Measurements from ENCODE around the gene UBE2D4.
"Not testable (repeated sequence)": the region's sequence is repeated elsewhere in the genome, so short reads cannot be mapped to it uniquely, and the experiment has no call there.

The UBE2D4 gene

DNA sequence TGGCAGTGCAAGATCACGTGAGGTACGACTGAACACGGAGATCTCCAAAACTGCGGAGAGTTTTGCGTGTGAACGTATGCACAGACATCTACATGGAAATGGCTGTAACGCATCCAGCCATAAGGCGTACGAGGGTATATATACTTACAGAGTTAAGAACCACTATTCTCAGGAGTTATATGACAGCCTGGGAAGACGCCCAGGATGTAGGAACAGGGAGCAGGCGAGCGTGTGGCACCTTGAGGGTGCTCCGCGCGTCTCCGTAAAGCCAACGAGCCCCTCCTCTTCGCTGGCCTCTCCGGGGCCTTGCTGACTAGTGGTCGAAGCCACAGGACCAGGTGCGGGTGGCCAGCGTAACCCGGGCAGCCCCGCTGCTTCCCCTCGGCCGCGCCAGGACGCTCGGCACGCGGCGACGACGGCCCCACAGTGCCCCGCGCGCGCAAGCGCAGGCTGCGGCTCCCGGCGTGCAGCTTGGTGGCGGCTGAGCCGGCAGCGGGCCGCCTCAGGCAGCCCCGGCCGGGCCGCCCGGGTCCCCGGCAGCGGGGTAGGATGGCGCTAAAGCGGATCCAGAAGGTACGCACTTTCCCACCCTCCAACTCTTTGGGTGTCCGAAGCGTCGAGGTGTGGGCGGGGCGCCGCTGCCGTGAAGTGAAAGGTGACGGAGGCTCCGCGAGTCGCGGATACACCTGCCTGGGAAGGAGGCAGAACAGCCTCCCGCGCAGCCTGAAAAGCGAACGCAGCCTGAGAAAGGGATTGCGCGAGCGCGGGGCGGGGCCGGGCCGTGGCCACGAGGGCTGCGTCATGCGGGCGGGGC lies at the start of gene UBE2D4:
TSS of gene UBE2D4 (plus strand) at position 453 of the 814 bp plus-strand sequence. CDS start at position 550, 97 bp downstream.
- DNase-seq (ENCODE audit: low spot score): peak; percentile 96

DNA sequence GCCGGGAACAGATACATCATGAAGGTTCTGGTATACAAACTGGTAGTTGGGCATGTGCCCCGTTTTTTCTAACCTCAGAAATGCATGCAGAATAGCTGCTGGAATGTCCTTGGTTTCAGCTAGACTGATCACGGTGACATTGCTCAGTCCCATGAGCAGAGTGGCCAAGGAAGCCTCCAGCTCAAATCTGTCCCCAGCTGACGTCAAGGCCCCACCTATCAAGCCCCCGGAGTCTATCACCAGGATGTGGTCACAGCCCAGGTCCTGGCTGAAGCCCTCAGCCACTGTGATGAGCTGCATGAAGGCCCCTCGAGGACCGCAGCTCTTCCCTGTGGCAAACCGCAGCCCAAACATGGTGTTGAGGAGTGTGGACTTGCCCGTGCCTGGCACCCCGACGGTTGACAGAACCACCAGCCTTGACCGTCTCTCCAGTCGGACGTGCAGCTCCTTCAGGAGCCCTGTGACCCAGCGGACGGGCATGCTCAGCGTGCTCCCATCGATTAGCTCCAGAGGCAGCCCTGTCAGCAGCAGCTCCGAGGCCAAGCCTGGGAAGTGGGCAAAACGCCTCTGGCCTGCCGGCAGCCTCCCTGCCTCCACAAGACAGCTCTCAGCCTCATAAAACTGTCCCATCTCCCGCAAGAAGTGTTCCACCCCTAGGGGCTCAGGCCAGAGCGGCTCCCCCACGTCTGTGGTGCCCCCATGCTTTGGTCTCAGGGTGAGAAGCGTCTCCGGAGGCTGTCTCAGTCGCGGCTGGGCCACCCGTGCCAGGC lies 49.1 kb upstream of the UBE2D4 start:
- no peak for DNase-seq (ENCODE audit: low spot score)

DNA sequence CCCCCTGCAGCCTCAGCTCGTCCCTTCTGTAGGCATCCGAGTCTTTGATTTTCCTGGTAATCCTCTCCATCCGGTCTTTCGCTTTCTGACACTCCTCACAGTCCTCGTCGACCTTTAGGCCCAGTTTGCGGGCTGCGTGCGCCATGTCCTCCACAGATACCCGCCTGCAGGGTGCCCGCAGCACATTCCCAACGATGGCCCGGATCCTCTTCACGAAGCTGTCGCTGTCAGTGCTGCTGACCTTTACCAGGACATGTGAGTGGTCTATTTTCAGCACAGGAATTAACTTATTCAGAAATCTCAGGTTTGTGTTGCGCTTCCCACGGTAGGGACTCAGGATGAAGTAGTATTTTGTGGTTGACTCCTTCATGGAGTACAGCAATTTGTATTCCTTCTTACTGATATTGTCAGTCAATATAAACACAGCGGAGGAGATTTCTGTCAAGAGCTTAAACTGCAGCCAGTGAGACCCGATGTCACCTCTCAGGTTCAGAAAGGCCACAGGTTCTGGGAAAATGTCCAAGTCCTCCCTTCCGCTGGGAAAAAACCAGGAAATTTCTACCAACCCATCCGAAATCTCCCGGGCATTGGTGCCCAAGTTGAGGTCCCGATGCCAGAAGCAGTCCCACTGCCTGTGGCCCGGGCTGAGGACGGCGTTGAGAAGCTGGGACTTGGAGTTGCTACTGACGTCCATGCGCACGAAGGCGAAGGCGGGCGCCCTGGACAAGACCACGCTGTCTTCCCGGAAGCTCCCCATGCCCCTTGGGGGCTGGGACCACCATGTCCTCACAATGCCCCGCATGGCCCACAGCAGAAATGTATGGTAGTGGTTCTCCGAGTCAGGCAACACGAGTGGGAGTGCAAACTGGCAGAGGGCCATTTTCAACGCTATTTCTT lies 48.0 kb upstream of the UBE2D4 start:
- no peak for DNase-seq (ENCODE audit: low spot score)

DNA sequence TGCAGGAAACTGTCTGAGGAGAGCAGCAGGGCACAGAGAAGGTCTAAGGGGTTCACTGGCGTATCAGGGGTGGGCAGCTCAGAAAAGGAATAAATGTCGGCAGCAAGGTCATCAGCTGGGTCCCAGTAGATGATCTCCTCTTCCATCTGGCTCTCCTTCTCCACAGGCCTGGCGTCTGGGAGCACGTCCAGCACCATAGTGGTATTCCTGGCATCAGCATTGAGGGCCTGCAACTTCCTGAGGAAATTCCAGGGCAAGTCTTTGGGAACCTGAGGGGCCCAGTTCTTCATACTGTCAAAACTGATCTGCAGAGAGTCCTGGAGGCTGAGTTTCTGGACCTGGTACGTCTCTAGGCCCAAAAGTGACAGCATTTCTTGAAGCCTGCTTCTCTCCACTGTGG lies 47.4 kb upstream of the UBE2D4 start:
- DNase-seq (ENCODE audit: low spot score): no peak

DNA sequence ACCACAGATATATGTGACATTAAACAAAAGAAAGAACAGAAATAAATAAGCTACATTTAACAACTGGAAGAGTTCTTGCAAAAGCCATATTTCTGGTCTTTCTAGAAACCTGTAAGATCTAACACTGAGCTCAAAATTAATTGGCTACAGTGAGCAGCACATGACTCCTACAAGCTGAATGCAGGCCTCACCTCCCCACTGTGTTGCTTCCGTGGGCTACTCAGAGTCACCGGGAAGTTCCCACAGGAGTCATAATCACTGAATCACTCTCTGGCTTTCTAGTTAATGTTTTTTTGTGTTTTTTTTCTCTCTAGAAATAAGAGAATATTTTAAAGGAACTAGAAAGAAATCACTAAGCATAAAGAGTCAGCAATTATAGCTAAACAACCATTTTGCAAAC lies 46.8 kb upstream of the UBE2D4 start:
- no peak for DNase-seq (ENCODE audit: low spot score)

DNA sequence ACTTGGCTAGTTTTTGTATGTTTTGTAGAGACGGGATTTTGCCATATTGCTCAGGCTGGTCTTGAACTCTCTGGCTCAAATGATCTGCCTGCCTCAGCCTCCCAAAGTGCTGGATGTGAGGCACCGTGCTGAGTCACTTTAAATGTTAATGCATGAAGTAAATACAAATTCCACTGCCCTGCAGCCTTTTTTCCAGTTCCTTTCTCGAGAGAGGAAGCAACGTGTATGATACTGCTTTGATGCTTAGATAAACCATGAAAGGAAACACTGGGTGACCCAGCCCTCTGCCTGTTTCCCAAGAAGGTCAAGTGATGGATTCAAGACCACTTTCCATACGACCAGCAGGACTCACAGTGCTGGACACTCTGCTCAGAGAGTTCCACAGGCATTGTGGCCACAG lies 45.6 kb upstream of the UBE2D4 start:
- DNase-seq (ENCODE audit: low spot score): no peak

DNA sequence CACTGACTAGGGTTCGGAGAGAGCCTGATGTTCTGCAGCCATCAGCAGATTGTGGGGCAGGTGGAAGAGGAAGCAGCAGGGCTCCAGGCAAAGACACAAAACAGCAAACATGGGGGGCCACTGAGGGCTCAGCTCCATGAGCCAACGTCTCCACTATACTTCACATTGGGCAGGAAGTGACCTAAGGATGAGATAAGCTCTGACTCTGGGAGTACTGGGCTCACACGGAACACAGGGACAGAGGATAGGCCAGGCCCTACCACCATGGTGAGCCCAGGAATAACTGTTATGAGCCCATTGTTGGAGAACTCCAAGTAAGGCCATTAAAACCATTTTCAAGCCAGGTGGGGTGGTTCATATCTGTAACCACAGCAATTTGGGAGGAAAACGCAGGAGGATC lies 42.0 kb upstream of the UBE2D4 start:
- no peak for DNase-seq (ENCODE audit: low spot score)

DNA sequence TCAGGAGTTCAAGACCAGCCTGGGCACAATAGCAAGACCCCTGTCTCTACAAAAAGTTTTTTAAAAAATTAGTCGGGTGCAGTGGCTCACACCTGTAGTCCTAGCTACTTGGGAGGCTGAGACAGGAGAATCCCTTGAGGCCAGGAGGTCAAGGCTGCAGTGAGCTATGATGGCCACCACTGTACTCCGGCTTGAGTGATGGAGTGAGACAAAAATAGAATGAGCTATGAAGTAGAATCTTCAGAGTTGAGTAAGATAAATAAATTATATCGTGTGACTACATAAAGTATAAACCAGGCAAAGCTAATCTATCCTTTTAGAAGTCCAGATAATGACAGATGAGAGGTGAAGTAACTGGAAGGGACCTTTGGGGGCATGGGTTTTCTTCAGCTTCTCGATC lies 41.6 kb upstream of the UBE2D4 start:
- no peak for DNase-seq (ENCODE audit: low spot score)

DNA sequence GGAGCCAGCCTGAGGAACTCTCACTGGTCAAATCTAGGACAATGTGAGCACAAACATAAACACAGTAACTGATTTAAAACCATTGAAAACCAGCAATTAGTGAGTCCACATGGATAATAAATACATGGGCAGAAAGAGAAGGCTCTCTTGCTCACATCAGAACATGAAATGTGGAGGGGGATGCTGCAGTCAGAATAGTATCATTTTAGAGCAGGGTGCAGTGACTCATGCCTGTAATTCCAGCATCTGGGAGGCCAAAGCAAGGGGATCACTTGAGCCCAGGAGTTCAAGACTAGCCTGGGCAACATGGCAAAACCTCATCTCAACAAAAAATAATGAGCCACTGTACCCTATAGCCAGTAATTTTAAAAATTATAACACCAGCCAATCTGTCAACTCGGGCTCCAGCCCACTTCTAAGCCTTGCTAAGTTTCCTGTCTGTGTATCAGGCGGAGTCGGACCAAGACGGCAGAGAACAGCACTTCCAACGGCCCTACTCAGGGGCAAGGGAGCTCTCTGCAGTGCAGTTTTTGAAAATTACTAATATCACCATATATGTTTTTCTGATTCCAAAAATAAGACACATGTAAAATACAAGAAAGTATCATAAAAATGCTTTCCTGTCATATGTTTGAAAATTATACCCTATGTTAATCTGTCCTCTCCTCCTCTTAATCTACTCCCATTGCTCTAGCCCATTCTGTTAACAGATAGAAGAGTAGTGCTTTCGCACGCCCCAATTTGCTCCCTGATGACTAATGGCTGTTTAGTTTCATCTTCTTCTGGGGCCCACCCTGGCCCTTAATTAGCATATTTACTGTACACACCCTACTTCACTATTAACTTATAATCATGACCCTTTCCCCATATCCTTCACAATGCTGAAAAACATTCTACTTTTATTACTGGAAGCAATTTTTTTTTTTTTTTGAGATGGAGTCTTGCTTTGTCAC lies 37.0 kb upstream of the UBE2D4 start:
- DNase-seq (ENCODE audit: low spot score): no peak

DNA sequence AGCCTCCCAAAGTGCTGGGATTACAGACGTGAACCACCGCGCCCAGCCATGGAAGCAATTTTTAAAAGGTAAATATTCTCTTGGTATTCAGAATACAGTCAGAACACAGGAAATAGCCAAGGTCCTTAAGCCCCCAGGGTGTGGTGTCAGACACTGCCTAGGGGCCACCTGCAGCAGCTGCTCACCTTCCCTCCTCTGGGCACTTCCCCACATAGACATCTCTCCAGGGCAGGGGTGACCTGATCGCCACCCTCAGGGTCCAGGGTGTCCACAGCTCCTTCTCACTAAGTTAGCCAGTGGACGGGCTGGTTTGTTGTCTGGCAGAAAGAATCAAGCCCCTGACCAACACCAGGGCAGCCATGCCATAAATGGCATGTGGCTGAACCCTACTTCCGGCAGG lies 35.8 kb upstream of the UBE2D4 start:
- DNase-seq (ENCODE audit: low spot score): no peak

DNA sequence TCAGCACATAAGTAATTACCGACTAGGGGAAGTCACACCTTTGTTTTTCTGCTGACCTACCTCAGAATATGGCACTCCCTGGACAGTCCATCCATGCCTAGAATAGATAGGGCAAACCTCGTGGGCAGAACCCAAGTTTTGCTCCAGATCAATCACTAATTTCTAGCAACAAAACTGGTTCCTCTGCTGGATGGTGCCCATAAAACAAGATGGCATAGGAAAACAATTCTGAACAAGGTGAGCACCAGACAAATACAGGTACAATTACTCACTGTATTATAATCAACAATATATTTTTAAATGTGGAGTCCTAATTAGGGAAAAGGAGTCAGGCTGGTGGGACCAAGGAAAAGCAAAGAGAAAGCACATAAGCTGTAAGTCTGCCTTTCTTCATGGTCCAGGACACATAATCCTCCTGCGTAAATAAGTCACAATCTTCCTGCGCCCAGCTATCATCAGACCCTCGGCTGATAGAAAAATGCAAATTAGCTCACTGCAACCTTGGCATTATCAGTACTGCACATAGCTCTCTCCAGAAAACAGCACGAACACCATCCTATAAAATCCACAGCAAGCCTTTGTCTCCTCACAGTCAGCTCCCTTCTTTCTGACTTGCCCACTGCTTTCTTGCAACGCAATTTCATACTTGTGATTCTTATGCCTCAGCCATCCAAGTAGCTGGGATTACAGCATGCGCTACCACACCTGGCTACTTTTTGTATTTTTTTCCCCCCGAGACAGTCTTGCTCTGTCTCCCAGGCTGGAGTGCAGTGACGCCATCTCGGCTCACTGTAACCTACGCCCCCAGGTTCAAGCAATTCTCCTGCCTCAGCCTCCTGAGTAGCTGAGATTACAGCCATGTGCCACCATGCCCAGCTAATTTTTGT lies 34.9 kb upstream of the UBE2D4 start:
- DNase-seq (ENCODE audit: low spot score): no peak

DNA sequence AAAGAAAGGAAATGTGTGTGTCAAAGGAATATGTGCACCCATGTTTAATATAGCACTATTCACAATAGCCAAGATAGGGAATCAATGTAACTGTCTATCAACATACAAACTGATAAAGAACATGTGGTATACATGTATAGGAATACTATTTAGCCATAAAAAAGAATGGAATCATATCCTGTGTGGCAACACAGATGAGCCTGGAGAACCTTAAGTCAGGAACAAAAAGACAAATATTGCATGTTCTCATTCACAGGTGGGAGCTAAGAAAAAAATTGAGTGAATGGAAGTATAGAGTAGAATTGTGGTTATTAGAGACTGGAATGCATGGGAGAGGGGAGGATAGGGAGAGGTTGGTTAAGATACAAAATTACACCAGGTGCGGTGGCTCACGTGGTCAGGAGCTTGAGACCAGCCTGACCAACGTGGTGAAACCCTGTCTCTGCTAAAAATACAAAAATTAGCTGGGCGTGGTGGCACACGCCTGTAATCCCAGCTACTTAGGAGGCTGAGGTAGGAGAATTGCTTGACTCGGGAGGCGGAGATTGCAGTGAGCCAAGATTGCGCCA lies 30.3 kb upstream of the UBE2D4 start:
- no peak for DNase-seq (ENCODE audit: low spot score)

DNA sequence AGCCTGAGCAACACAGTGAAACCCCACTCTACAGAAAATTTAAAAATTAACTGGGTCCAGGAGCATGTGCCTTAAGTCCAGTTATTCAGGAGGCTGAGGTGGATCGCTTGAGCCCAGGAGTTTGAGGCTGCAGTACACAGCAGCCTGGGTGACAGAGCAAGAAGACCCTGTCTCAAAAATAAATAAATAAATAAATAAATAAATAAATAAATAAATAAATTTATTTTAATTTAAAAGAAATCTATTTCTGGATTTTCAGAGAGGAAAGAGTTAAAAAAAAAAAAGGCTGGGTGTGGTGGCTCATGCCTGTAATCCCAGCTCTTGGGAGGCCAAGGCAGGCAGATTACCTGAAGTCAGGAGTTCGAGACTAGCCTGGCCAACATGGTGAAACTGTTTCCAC lies 27.7 kb upstream of the UBE2D4 start:
- not testable (repeated sequence) for DNase-seq (ENCODE audit: low spot score)

DNA sequence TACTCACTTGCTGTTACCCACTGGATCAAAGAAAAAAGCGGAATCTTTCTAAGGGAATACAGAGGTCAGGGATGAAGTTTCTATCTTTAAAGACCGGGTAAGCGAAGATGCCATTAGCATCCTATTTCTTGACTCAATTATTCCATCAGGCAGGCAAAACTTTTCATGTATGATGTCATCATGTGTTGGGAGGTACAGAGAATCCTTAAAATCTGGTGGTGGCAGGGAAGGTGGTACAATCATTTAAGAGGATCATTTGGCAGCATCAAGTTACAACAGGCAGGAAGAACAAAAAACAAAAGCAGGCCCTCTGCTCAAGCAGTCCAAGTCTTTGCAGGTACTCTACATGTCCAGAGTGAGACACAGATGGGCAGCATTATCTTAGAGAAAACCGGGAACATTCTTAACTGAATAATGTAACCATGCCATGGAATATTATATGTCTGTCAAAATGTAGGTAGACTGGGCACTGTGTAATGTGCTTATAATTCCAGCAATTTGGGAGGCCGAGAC lies 23.6 kb upstream of the UBE2D4 start:
- no peak for DNase-seq (ENCODE audit: low spot score)

DNA sequence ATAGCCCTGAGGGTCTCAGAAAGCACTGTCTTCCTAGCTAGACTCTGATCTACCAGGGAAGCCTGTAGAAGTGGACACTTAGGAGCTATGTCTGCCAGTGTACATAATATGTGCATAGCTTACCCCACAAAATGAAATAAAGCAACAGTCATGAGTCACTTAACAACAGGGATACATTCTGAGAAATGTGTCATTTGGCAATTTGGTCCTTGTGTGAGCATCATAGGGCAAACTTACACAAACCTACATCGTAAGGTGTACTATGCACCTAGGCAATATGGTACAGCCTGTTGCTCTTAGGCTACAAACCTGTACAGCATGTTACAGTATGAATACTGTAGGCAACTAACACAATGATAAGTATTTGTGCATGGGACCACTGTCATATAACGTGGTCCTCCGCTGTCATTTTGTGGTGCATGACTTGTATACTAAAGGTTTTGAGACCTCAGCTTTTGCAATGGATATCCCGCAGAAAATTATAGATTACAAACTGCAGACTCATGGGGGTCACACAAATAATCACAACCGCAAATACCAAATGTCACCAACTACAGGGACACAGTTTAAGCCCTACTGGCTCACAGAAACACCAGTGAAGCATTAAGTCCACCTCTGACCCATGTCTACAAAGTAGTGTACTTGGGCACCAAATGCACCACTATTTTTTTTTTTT lies 21.6 kb upstream of the UBE2D4 start:
- DNase-seq (ENCODE audit: low spot score): no peak

DNA sequence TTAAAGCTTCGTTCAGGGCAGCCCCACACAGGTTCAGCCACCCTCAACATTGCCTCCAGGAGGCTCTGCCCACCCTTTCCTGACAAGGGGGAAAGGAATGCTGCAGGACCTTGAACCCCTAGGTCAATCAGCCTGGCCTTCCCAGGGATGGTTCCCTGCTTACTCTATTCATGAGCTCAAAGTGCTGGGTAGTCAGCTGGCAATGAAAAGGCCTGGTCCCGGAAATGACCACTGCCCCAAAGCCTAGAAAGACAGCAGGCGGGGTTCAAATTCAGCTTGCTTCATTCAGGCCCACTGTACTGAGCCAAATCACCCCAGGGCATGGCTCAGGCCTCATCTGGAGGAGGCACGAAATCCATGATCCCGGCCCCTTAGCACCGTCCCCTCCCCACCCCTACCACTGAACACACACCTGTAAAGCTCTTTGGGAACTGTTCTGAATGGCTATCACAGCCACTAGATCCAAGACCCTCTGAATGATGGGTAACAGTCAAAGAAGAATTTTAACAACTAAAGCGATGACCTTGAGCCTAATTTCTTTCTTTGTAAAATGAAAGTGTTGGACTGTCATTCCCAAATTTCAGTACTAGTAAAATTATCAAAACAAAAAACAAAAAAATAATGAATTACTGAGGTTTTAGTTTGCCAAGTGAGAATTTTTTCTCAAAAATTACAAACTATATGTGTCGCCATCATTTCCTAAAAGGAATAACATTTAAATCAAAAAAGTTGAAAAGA lies 20.9 kb upstream of the UBE2D4 start:
- no peak for DNase-seq (ENCODE audit: low spot score)

DNA sequence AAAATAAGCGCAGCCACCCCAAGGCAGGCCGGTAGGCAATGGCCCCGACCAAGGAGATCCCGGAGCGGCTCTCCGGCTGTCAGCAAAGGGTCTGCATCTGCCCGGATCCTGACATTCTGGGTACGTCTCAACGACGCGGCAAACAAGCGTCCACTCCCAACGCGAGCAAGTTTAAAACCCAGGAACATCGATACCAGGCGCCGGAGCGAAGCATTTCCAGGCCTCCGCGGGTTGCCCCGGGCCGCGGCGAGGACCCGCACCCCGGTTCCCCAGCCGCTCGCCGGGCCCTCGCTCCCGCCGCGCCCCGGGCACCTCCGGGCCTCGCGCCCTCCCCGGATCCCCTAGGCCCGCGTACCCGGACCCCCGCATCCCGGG lies 20.3 kb upstream of the UBE2D4 start:
- peak; percentile 84 for DNase-seq (ENCODE audit: low spot score)

DNA sequence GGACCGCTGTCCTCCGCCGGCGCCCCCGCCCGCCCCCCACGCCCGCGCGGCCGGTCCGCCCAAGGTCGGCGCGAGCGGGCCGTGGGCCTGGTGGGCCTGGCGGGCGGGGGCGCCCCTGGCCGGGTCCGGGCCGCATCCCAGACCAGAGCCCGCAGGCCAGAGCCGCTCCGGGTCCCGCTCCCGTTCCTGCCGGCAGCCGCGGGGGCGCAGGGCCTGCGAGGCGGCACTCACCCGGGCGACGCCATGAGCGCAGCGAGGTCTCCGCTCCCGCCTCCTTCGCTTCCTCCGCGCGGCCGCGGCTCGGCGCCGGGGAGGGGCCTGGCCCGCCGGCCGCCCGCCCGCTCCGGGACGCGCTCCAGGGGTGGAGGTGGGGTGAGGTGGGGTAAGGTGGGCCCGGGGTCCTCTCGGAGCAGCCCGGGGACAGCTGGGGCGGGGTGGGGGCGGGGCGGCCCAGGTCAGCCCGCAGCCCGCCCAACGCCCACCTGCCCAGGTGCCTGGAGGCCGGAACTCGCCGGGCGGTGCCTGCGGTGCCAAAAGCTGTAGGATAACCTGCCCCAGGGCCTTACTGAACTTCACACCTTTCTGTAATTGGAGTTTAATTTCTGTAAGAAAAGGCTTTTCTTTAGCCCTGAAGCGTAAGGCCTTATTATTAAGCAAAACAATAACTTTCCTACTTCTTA lies 19.8 kb upstream of the UBE2D4 start, which contains the start of gene URGCP:
TSS of gene URGCP (minus strand) at position 266 of the 680 bp plus-strand sequence. CDS start at position 245, 21 bp downstream.
- DNase-seq (ENCODE audit: low spot score): peak; percentile 90

Measured in D341Med (cell line).